Posterior vena cava (tissue), 2 donors: ENCODE results near the gene ANKRD13A. TPM values are rescaled to one million over a fixed set of nuclear protein-coding genes. Genes with fewer than 3 reads are reported as not detected.
"Not testable (repeated sequence)": the region's sequence is repeated elsewhere in the genome, so short reads cannot be mapped to it uniquely, and the experiment has no call there.

Experiments used
- DNase-seq: peaks from one replicate; pipeline ENCODE4 v3.0.0-alpha.2; 2020; ENCODE audit warnings: low spot score
- intact Hi-C, 2 donors: fragments of 100-400 bp; cut with DNase I; formaldehyde crosslinking; loops; one replicate each; pipeline versions ENCODE4 v1.14.1 to v1.14.2; 2022 to 2023
- total RNA-seq, 2 donors: library from RNA; stranded (reverse); fragmentation: NEBNext Ultra II Directional; extraction: Animal tissue kit (Norgen Biotek cat#: 25700); gene quantifications; one replicate each; pipeline ENCODE4 v1.2.1, GENCODE V29; 2021
- donor health status: DM: yes; HTN: yes; CAD: no.
- donor health status: DM: yes; HTN: yes; CAD: no.

The ANKRD13A gene
- total RNA-seq, 2 donors from 2014 or later: 54.0 to 55.2 TPM

DNA sequence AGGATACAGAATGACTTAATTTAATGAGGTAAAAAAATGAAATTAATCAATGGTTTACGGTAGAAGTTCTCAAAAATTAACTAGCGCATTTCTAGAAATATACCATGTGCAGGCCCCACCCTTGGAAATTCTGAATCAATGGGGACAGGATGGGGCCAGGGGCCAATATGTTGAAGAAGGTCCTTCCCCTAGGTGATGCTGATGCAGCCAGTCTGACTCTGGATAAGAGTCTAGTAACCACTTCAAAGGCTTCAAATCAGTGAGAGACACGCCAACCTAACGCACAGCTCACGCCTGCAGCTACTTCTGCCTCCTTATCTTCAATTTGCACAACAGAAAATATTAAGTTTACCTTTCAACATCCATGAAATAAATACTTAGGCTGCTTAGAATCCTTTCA is 17.9 kb upstream of the ANKRD13A start:
- intact Hi-C loops: no loop called here
- no peak for DNase-seq

GRCh38 chr12:109982210-109982609 is 17.0 kb upstream of the ANKRD13A start:
- no peak for DNase-seq
- intact Hi-C loops: no loop called here

DNA sequence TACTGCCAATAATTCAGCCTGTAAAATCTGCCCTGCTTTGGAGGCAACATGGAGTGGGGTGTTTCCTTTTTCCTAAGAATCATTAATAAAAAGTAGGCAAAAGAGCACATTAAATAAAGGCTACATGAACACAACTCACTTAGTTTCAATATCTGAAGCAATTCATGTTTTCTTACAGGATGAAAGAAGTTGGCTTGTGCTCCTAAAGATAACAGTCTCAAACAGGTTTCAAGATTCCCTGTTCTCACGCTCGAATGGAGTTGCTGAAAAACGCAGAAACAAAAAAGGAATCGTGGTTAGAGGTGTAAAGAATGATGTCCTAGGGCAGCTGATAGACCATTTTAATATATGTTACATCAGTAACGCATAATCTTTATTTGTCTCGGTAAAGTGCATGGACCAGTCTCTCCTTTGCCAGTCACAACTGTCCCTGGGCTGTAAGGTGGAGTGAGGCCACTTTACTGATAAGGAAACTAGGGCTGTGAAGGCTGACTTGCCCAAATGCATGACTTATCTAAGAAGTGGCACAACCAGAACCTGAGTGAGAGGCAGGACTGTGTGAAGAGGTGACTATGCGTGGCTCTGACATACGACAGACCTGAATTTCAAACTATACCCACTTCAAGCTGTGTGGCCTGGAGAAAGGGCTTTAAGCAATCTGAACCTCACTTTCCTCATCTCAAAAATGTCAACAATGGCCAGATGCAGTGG is 15.6 kb upstream of the ANKRD13A start:
- intact Hi-C loops: no loop called here

GRCh38 chr12:109986236-109986635 is 13.0 kb upstream of the ANKRD13A start:
- intact Hi-C loops, DNase-seq: not testable (repeated sequence)

More for the DNA sequence above, 15.6 kb upstream of the ANKRD13A start:
- no peak for DNase-seq

GRCh38 chr12:109987615-109988014 is 11.6 kb upstream of the ANKRD13A start:
- no peak for DNase-seq
- intact Hi-C loops: no loop called here

- DNase-seq: no peak
- intact Hi-C loops: no loop called here
Observed at GRCh38 chr12:109988274-109988673, 11.0 kb upstream of the ANKRD13A start.

DNA sequence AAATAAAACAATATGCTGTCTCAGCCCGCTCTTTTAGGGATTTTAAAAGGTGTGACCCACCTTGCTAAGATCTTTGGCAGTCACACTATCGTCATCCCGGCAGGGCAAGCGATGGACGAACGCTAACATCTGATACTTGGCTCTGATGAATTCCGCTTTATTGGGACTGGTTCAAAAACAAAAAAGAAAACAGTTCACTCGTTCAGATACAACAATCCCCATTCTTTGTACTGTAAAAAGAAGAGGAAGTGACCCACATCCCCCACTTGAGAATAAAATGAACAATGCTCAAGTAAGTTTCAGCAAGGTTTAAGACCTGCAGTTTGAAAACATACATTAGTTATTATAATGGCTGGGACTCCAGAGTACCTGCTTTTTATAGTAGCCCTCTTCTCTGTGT is 10.3 kb upstream of the ANKRD13A start:
- intact Hi-C loops: no loop called here
- no peak for DNase-seq

DNA sequence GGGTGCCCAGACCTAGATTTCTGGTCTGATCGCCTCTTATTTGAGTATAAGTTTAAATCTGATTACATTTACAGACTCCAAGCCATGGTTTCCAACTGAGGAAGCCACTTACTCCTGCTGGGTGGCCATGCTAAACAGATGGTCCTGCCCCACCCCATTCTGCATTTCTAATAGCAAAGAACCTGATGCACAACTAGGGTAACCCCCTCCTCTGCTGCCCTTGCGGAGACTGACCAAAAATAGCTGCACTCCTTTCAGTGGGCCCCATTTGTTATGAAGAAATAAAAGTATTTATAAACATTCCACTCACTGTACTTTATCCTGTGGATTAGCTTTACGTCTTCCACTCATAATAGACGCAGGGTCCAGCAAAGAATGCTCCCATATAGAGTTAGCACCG is 9.8 kb upstream of the ANKRD13A start:
- intact Hi-C loops: no loop called here
- DNase-seq: no peak

DNA sequence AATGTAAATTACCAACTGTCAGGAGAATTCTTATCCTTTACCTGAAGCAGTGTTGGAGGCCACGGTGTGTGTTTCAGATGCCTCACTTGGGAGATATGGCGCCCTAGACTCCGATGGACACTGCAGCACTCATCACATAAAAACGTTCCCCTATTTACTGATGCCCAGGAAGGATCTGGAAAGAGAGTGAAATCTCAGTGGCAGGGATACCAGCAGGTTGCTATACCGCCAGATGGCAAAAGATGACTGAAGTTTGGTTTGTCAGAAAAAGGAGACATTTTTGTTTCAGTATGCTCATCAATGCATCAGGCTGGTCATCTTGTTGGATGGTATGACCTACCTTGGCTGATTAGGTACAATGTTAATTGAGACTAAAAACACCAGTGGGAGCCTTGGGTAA is 7.6 kb upstream of the ANKRD13A start:
- intact Hi-C loops: loop anchor here in 1 of 2 donors (5.0 kb wide), 1 partner anchor 1411 kb away; no protein-coding TSS in a partner anchor
- no peak for DNase-seq

- no peak for DNase-seq
- intact Hi-C loops: loop anchor here in 1 of 2 donors (5.0 kb wide), 1 partner anchor 1409 kb away; no protein-coding TSS in a partner anchor
Observed at GRCh38 chr12:109993091-109993490, 6.1 kb upstream of the ANKRD13A start.

DNA sequence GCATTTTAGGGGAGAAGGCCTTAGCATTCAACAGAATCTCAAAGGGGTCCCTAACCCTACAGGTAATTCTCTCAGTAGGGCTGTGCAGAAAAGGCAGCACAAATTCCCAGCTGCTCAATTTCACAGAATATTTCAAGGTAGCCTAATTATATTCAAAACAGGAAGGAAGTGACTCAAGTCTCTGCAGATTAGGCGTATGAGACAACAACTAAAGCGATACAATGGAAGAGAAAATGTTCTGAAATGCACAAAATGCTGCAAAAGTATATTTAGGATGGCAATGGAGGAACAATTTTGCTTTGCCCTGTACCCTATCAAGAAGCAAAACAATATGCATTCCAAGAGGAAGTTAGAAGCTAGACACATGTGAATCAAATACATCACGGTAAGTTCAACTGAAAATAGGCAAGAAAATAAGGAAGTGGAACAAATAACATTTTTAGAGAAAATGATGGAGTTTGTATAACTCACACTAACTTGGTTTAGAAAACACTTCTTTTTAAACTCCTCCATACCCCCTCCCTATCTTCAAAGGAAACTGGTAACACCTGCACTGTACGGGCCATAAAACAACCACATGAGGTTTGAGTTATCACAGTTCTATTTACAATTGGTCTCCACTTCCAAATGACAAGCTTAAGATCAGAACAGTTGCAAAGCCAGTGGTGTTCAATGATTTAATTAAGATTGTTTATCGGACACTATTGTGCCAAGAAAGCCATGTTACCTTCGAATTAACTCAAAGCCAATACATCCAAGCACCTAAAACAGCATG is 4.6 kb upstream of the ANKRD13A start:
- DNase-seq: no peak
- intact Hi-C loops: loop anchor here in 1 of 2 donors (5.0 kb wide), 2 partner anchors 487 to 1408 kb away; no protein-coding TSS in a partner anchor

DNA sequence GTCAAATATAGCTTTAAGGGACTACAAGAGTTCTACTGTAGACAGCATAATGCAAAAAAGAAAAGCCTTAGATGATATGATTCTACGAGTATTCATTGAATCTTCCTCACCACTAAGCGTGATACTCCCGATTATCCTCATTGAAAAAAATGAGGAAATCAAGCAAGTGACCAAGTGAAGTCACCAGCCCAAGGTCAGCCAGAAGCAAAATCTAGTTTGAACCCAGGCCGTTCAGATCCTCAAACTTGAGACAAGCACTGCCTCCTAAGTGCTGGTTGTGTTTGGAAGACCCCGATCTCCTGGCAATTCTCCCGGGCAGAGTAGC is 3.9 kb upstream of the ANKRD13A start:
- no peak for DNase-seq

DNA sequence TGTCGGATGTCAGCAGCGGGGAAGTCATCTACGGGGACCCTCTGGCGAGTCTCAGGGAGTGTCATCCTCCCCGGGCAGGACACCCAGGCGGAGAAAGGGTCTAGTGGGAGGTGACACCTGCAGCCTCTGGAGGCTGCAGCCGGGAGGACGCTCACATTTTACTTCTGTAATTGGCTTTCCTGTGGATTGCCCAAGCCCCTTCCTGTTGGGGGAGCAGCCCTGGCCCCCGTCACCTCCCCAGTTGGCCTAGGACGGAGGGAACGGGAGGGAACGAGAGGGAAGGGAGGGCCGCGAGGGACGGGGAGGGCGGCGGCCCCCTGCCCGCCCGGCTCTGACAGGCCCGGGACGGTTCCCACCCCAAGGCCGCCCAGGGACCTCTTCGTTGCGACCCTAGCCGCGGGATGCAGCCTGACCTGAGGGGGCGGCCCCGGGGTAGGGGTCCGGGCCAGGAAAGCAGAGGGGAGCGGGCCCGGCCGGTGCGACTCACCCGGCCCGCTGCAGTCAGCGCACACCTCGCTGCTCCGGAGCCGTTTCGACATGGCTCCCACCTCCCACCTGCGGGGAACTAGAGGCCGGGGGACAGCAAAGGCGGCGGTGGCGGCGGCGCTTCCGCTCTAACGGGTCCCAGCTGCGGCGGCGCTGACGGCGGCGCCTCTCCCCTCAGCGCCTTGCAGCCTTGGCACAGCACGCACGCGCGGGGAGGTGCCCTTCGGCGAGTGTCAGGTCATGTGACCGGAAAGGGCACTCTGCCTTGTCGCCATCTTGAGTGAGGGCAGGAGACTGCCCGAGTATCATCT is 3.3 kb upstream of the ANKRD13A start, which contains the start of gene GIT2:
TSS of gene GIT2 (minus strand) at position 683 of the 797 bp plus-strand sequence. CDS start at position 539, 144 bp downstream.
- intact Hi-C loops: loop anchor here in 1 of 2 donors (5.0 kb wide), 1 partner anchor 489 kb away; no protein-coding TSS in a partner anchor
- peak; percentile 98 for DNase-seq

More for the DNA sequence above, 3.9 kb upstream of the ANKRD13A start:
- intact Hi-C loops: loop anchor here in 1 of 2 donors (5.0 kb wide), 1 partner anchor 488 kb away; no protein-coding TSS in a partner anchor

DNA sequence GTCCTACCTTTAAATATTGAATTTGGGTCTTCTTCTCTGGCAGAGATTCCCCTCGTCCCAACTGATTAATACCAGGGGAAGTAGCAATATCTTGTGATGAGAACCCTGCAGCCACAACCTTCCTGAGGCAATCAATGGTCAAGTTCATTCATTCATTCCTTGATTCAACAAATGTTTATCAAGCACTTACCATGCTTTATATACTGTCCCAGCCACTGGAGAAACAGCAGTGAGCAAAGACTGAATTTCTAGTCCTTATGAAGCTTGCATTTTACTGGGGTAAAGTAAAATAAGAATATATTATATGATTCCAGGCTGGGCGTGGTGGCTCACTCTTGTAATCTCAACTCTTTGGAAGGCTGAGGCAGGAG is 2.8 kb upstream of the ANKRD13A start:
- intact Hi-C loops: loop anchor here in 1 of 2 donors (5.0 kb wide), 1 partner anchor 489 kb away; no protein-coding TSS in a partner anchor
- no peak for DNase-seq

GRCh38 chr12:109997393-109997792 is 1.8 kb upstream of the ANKRD13A start:
- no peak for DNase-seq
- intact Hi-C loops: loop anchor here in 1 of 2 donors (5.0 kb wide), 1 partner anchor 490 kb away; no protein-coding TSS in a partner anchor

DNA sequence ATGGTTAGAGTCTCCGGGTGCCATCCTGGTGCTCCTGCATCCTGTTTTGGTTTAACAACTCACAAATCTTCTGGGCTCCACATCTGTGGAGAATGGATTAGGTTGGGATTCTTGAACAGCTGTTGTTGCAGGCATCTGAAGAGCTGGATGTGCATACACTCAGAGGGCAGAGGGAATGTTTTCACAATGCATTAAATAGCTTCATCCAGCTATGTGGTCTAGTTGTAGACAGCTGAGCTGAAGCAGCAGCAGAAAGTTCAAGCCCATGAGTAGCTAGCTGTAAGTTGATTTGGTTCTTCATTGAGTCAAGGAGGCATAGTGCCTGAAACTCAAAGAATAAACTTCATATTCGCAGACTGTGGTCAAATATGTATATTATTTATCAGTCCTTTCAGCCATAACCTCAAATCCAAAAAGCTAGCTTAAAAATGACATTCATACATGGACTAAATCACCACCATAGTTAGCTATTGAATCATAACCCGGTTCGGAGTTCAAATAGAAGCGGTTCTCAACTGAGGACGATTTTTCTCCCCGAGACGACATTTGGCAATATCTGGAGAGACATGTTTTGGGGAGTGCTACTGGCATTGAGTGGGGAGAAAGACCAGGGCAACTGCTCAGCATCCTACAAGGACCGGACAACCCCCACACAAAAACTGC is 858 bp upstream of the ANKRD13A start:
- intact Hi-C loops: loop anchor here in 1 of 2 donors (5.0 kb wide), 1 partner anchor 491 kb away; no protein-coding TSS in a partner anchor
- DNase-seq: no peak

GRCh38 chr12:109999649-109999971 is 380 bp downstream of the ANKRD13A start:
- no peak for DNase-seq
- intact Hi-C loops: loop anchor here in 1 of 2 donors (5.0 kb wide), 1 partner anchor 492 kb away; no protein-coding TSS in a partner anchor

- intact Hi-C loops: loop anchor here in 1 of 2 donors (5.0 kb wide), 1 partner anchor 493 kb away; no protein-coding TSS in a partner anchor
- peak; percentile 84 for DNase-seq
Observed at GRCh38 chr12:109999983-110000505, 814 bp downstream of the ANKRD13A start.
